SU-DHL-6 (cell line): ENCODE data around the gene SERPINA1.

Source experiments
- EZH2phosphoT487 ChIP-seq: fragments of 200-600 bp; sonication (generic), shearing (Covaris generic); conservative IDR thresholded peaks from 2 replicates; pipeline ENCODE4 v1.6.1; 2018; ENCODE audit warnings: mild to moderate bottlenecking, antibody characterized with exemption, low read length, moderate library complexity, mixed read lengths
- TF ChIP-seq, protein P1 (sequence below): fragments of 200-600 bp; sonication (generic); IDR thresholded peaks from one replicate; pipeline ENCODE4 v1.5.1; 2017; ENCODE audit warnings: antibody characterized with exemption, mild to moderate bottlenecking, low read length, moderate library complexity; ENCODE audit not compliant: insufficient read depth, poor library complexity, severe bottlenecking

DNA sequence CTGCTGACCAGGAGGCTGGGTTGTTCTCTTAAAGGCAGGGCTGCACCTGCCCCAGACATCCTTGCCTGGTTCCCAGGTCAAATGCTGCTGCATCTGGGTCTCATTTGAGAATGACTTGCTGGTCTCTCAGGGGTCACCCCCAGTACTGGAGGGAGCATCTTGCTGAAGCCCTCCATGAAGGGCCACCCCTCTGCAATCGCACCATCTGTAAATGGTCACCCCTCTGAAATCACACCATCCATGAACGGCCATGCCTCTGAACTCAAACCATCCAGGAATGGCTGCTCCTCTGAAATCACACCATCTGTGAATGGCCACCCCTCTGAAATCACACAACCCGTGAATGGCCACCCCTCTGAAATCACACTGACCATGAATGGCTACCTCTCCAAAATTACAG lies 58.0 kb downstream of the SERPINA1 start:
- TF ChIP-seq, protein P1, sequence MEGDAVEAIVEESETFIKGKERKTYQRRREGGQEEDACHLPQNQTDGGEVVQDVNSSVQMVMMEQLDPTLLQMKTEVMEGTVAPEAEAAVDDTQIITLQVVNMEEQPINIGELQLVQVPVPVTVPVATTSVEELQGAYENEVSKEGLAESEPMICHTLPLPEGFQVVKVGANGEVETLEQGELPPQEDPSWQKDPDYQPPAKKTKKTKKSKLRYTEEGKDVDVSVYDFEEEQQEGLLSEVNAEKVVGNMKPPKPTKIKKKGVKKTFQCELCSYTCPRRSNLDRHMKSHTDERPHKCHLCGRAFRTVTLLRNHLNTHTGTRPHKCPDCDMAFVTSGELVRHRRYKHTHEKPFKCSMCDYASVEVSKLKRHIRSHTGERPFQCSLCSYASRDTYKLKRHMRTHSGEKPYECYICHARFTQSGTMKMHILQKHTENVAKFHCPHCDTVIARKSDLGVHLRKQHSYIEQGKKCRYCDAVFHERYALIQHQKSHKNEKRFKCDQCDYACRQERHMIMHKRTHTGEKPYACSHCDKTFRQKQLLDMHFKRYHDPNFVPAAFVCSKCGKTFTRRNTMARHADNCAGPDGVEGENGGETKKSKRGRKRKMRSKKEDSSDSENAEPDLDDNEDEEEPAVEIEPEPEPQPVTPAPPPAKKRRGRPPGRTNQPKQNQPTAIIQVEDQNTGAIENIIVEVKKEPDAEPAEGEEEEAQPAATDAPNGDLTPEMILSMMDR = no peak
- no peak for TF ChIP-seq EZH2phosphoT487
